CD8-positive, alpha-beta memory T cell (primary cell): Measurements from ENCODE around the gene AADACL3. TPM values are rescaled to one million over a fixed set of nuclear protein-coding genes. Genes with fewer than 3 reads are reported as not detected.
"Not testable (repeated sequence)": the region's sequence is repeated elsewhere in the genome, so short reads cannot be mapped to it uniquely, and the experiment has no call there.

Source experiments
- CTCF ChIA-PET: fragments of 350-600 bp; sonication (Branson Sonifier 250); formaldehyde crosslinking; loops from one replicate; lab custom pipeline; 2021; ENCODE audit warnings: antibody characterized with exemption; lab: Charles Lee
- POLR2A ChIA-PET: fragments of 350-600 bp; sonication (Branson Sonifier 250); formaldehyde crosslinking; loops from one replicate; lab custom pipeline; 2021; ENCODE audit warnings: antibody characterized with exemption; lab: Charles Lee
- DNase-seq, 5 donors: peaks; one replicate each; pipeline versions ENCODE4 v3.0.0 to v3.0.0-alpha.2; 2020 to 2022; ENCODE audit warnings: mixed read lengths in 1 of 5
- H3K27ac ChIP-seq: one replicate; pipeline ENCODE4 v1.7.0; 2013; ENCODE audit warnings: low read depth, mild to moderate bottlenecking, low read length, moderate library complexity
- H3K27me3 ChIP-seq: 2 replicates; pipeline ENCODE4 v1.7.0; 2013; ENCODE audit warnings: low read length, mild to moderate bottlenecking; ENCODE audit not compliant: insufficient read depth, poor library complexity, severe bottlenecking
- H3K36me3 ChIP-seq: 2 replicates; pipeline ENCODE4 v1.7.0; 2013; ENCODE audit warnings: mild to moderate bottlenecking, low read length, moderate library complexity; ENCODE audit not compliant: insufficient read depth
- H3K4me1 ChIP-seq: 2 replicates; pipeline ENCODE4 v1.7.0; 2013; ENCODE audit warnings: mild to moderate bottlenecking, low read length, moderate library complexity; ENCODE audit not compliant: insufficient read depth
- H3K4me3 ChIP-seq: 2 replicates; pipeline ENCODE4 v1.7.0; 2013; ENCODE audit warnings: mild to moderate bottlenecking, low read length
- H3K9me3 ChIP-seq: 2 replicates; pipeline ENCODE4 v1.7.0; 2013; ENCODE audit warnings: mild to moderate bottlenecking, low read length
- H3K27ac Mint-ChIP-seq, 8 donors: one replicate each; pipeline ENCODE4 v1.8.0; 2020 to 2021; ENCODE audit warnings: mixed read lengths in 8 of 8, mild to moderate bottlenecking in 6 of 8, inconsistent platforms in 3 of 8, moderate library complexity in 3 of 8
- H3K27me3 Mint-ChIP-seq, 2 donors: one replicate each; pipeline ENCODE4 v1.8.0; 2020 to 2021; ENCODE audit warnings: mixed read lengths in 2 of 2, mild to moderate bottlenecking in 1 of 2, moderate library complexity in 1 of 2
- H3K36me3 Mint-ChIP-seq, 3 donors: one replicate each; pipeline ENCODE4 v1.8.0; 2020 to 2021; ENCODE audit warnings: mixed read lengths in 3 of 3, inconsistent platforms in 1 of 3, mild to moderate bottlenecking in 1 of 3
- H3K4me1 Mint-ChIP-seq, 3 donors: one replicate each; pipeline ENCODE4 v1.8.0; 2020 to 2021; ENCODE audit warnings: mixed read lengths in 3 of 3, inconsistent platforms in 1 of 3, mild to moderate bottlenecking in 1 of 3
- H3K4me3 Mint-ChIP-seq, 7 donors: one replicate each; pipeline ENCODE4 v1.8.0; 2020 to 2021; ENCODE audit warnings: mixed read lengths in 7 of 7, mild to moderate bottlenecking in 6 of 7, moderate library complexity in 4 of 7, inconsistent platforms in 2 of 7
- H3K9me3 Mint-ChIP-seq, 5 donors: one replicate each; pipeline ENCODE4 v1.8.0; 2020 to 2022; ENCODE audit warnings: mixed read lengths in 5 of 5, mild to moderate bottlenecking in 3 of 5, moderate library complexity in 2 of 5, inconsistent platforms in 1 of 5
- polyA plus RNA-seq: library from polyadenylated mRNA; unstranded; fragments of 300-500 nt; fragmentation: Illumina TruSeq; gene quantifications from one replicate; pipeline ENCODE4 v1.2.3, GENCODE V29; 2021
- total RNA-seq, 2 experiments: library from RNA; stranded (reverse); gene quantifications; one replicate each; pipeline ENCODE4 v1.2.3, GENCODE V29; 2021

Gene AADACL3
- total RNA-seq, result not detected
- not detected for polyA plus RNA-seq

DNA sequence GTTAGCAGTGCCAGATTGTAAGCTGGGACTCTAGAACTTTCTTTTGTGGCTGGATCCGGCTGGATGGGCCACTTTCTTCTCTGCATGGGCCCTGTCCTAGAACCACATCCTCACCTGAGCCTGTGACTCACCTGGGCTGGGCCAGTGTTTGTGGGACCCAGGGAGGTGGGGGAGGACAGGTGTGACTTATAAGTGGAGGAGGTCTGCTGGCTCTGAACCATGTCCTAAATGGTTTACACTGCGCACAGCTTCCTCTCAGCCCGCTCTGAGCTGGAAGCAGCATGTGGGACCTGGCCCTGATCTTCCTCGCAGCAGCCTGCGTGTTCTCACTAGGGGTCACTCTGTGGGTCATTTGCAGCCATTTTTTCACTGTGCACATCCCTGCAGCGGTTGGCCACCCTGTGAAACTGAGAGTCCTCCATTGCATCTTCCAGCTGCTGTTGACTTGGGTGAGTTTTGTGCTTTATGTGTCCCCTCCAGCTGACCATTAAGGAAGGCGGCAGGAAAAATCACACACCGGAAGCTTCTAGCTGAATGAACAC lies at the start of gene AADACL3:
TSS of gene AADACL3 (plus strand) at position 215 of the 542 bp plus-strand sequence. CDS start at position 282, 67 bp downstream.
- Histone ChIP-seq H3K4me1 (no peaks in the 10 kb centered on the region), H3K27ac (no peak within 1 kb of the TSS), H3K36me3 (no peaks in the 10 kb centered on the region), H3K4me3 (no peak within 1 kb of the TSS), H3K9me3 (no peaks in the 10 kb centered on the region), H3K27me3 (no peaks in the 10 kb centered on the region)
- no peaks in the 10 kb centered on the region for H3K36me3 Mint-ChIP-seq
- no peaks in the 10 kb centered on the region for H3K4me1 Mint-ChIP-seq
- H3K27me3 Mint-ChIP-seq, result peaks cover 14 to 71% of the 10 kb centered on the region in 2 donors
- ChIA-PET POLR2A (no interaction called here), CTCF (no interaction called here)
- H3K4me3 Mint-ChIP-seq, result no peak within 1 kb of the TSS
- H3K9me3 Mint-ChIP-seq, result no peaks in the 10 kb centered on the region
- H3K27ac Mint-ChIP-seq, result no peak within 1 kb of the TSS
- DNase-seq, result no peak

GRCh38 chr1:12666141-12666735 lies 49.7 kb upstream of the AADACL3 start:
- CTCF ChIA-PET, result interaction anchor here (0.9 kb wide), 1 partner anchor 65 kb away, joined by 3 read pairs; no protein-coding TSS in a partner anchor
- Mint-ChIP-seq H3K4me1 (no peaks in the 10 kb centered on the region), H3K4me3 (no peak overlapping the region)

DNA sequence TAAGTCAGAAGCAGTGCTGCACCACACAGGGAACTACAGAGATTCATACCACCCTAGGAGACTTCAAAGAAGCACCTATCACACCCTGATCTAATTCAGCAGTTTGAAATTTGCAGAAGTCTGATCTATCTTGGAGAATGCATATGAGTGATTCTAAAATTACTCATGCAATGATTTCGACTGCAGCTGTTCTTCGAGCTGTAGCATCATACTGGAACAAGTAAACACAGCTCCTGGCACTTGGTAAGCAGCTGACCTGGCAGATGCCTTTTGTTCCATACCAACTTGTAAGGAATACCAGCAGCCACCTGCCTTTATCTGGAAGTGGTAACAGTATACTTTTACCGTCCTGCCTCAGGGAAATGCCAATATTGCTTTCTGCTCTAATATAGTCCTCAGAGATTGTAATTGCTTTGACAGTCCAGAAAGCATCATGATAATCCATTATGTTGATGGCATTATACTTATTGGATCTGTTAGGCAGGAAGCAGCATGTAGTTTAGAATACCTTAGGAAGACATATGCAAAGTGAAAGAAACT lies 46.3 kb upstream of the AADACL3 start:
- Mint-ChIP-seq H3K4me3 (no peak overlapping the region), H3K4me1 (no peaks in the 10 kb centered on the region), H3K36me3 (peaks cover 0 to 8% (median 0%) of the 10 kb centered on the region in 3 donors), H3K9me3 (peaks cover 0 to 3% (median 0%) of the 10 kb centered on the region in 5 donors), H3K27ac (peak overlapping the region in 1 of 8 donors; percentile 16), H3K27me3 (peaks cover 13 to 24% of the 10 kb centered on the region in 2 donors)
- ChIA-PET POLR2A (no interaction called here), CTCF (no interaction called here)
- Histone ChIP-seq H3K4me3 (no peak overlapping the region), H3K27me3 (no peaks in the 10 kb centered on the region), H3K36me3 (no peaks in the 10 kb centered on the region), H3K27ac (no peak overlapping the region), H3K4me1 (no peaks in the 10 kb centered on the region), H3K9me3 (no peaks in the 10 kb centered on the region)
- no peak for DNase-seq

More at GRCh38 chr1:12666141-12666735, 49.7 kb upstream of the AADACL3 start:
- no peaks in the 10 kb centered on the region for H3K36me3 ChIP-seq
- H3K27me3 Mint-ChIP-seq, result peaks cover 5 to 7% of the 10 kb centered on the region in 2 donors
- no peak overlapping the region for H3K27ac ChIP-seq
- POLR2A ChIA-PET, result interaction anchor here (0.9 kb wide), 1 partner anchor 45 kb away, joined by 5 read pairs; no protein-coding TSS in a partner anchor
- H3K4me3 ChIP-seq, result no peak overlapping the region
- peaks cover 0 to 6% (median 0%) of the 10 kb centered on the region in 5 donors for H3K9me3 Mint-ChIP-seq
- H3K9me3 ChIP-seq, result no peaks in the 10 kb centered on the region
- H3K27me3 ChIP-seq, result no peaks in the 10 kb centered on the region
- no peak overlapping the region for H3K27ac Mint-ChIP-seq
- H3K4me1 ChIP-seq, result no peaks in the 10 kb centered on the region
- DNase-seq, result no peak
- H3K36me3 Mint-ChIP-seq, result peaks cover 0 to 8% (median 0%) of the 10 kb centered on the region in 3 donors

DNA sequence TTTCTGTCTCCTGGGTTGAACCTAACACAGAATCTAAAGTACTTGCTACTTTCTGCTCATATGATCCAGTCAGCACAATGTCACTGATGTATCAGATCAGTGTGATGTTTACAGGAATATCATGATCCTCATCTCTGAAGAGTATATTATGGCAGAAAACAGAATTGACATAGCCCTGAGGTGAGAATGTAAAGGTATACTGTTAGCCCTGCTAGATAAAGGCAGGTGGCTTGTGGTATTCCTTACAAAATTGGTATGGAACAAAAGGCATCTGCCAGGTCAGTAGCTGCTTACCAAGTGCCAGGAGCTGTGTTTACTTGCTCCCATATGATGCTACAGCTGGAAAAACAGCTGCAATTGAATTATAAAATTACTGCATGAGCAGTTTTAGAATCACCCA lies 41.6 kb upstream of the AADACL3 start:
- Histone ChIP-seq H3K27ac (no peak overlapping the region), H3K4me1 (no peaks in the 10 kb centered on the region), H3K9me3 (no peaks in the 10 kb centered on the region), H3K4me3 (no peak overlapping the region), H3K36me3 (no peaks in the 10 kb centered on the region), H3K27me3 (no peaks in the 10 kb centered on the region)
- ChIA-PET CTCF (no interaction called here), POLR2A (no interaction called here)
- no peak overlapping the region for H3K4me3 Mint-ChIP-seq
- H3K27me3 Mint-ChIP-seq, result peaks cover 33 to 49% of the 10 kb centered on the region in 2 donors
- no peak for DNase-seq
- peaks cover 0 to 2% (median 0%) of the 10 kb centered on the region in 5 donors for H3K9me3 Mint-ChIP-seq
- no peaks in the 10 kb centered on the region for H3K4me1 Mint-ChIP-seq
- H3K27ac Mint-ChIP-seq, result no peak overlapping the region
- H3K36me3 Mint-ChIP-seq, result no peaks in the 10 kb centered on the region

DNA sequence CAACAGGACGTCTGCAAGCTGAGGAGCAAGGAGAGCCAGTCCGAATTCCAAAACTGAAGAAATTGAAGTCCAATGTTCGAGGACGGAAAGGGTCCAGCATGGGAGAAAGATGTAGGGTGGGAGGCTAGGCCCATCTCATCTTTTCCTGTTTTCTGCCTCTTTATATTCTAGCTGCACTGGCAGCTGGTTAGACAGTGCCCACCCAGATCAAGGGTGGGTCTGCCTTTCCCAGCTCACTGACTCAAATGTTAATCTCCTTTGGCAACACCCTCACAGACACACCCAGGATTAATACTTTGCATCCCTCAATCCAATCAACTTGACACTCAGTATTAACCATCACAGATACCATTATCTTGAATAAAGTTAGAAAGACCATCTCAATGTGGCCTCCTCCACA lies 39.8 kb upstream of the AADACL3 start:
- H3K27me3 Mint-ChIP-seq, result peaks cover 42 to 64% of the 10 kb centered on the region in 2 donors
- CTCF ChIA-PET, POLR2A ChIA-PET: not testable (repeated sequence)

DNA sequence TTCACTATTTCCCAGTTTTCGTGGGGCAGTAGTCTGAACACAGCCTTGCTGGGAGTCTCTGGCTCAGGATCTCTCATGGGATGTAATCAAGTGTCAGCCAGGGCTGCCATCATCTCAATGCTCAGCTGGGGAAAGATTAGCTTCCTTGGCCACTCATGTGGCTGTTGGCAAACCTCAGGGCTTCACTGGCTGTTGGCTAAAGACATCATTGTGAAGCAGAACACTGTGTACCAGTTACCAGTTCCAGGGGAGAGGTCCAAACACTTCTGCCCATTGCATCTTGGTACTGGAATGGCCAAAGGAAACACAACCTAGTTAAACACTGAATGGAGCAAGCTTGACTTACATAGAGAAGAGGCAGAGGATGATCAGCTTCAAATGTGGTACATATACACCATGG lies 38.3 kb upstream of the AADACL3 start:
- H3K9me3 Mint-ChIP-seq, result peaks cover 0 to 11% (median 6%) of the 10 kb centered on the region in 5 donors
- no peak overlapping the region for H3K4me3 Mint-ChIP-seq
- peaks cover 42 to 54% of the 10 kb centered on the region in 2 donors for H3K27me3 Mint-ChIP-seq
- H3K27me3 ChIP-seq, result no peaks in the 10 kb centered on the region
- H3K27ac Mint-ChIP-seq, result no peak overlapping the region
- ChIA-PET CTCF (interaction anchor here (0.8 kb wide), 1 partner anchor 19 kb away, joined by 3 read pairs; no protein-coding TSS in a partner anchor), POLR2A (interaction anchor here (0.5 kb wide), 1 partner anchor 189 kb away, joined by 4 read pairs; no protein-coding TSS in a partner anchor)
- no peak for DNase-seq
- no peaks in the 10 kb centered on the region for H3K36me3 ChIP-seq
- H3K27ac ChIP-seq, result no peak overlapping the region
- H3K4me3 ChIP-seq, result no peak overlapping the region
- H3K4me1 ChIP-seq, result no peaks in the 10 kb centered on the region
- no peaks in the 10 kb centered on the region for H3K4me1 Mint-ChIP-seq
- peaks cover 0 to 7% (median 2%) of the 10 kb centered on the region in 3 donors for H3K36me3 Mint-ChIP-seq
- no peaks in the 10 kb centered on the region for H3K9me3 ChIP-seq

More for the DNA sequence above, 39.8 kb upstream of the AADACL3 start:
- H3K4me3 Mint-ChIP-seq, H3K9me3 ChIP-seq, H3K27ac Mint-ChIP-seq, H3K27me3 ChIP-seq, H3K4me1 ChIP-seq, H3K4me1 Mint-ChIP-seq, DNase-seq, H3K36me3 ChIP-seq, H3K4me3 ChIP-seq, H3K36me3 Mint-ChIP-seq, H3K27ac ChIP-seq: not testable (repeated sequence)
- peaks cover 0 to 11% (median 6%) of the 10 kb centered on the region in 5 donors for H3K9me3 Mint-ChIP-seq

DNA sequence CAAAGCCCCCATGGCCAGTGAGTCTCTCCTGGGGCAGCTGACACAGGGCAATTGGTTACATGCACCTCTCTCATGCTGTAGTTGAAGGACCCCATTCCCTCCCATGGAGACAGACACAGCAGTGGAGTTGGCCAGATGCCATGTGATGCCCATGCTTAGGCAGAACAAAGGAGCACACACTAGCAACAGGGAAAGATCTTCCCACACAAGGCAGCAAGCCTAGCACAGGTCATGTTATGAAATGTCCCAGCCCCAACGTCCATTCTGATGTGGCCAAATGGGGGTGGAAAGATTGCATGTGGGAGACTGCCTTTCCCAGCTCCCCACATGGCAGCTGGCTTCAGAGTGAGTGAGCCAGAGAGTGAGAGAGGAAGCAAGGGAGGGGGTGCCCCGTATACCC lies 37.6 kb upstream of the AADACL3 start:
- Mint-ChIP-seq H3K4me1 (no peaks in the 10 kb centered on the region), H3K27ac (no peak overlapping the region), H3K27me3 (peaks cover 43 to 58% of the 10 kb centered on the region in 2 donors), H3K36me3 (peaks cover 0 to 7% (median 2%) of the 10 kb centered on the region in 3 donors), H3K9me3 (peaks cover 0 to 11% (median 6%) of the 10 kb centered on the region in 5 donors), H3K4me3 (no peak overlapping the region)
- H3K4me1 ChIP-seq, result no peaks in the 10 kb centered on the region
- CTCF ChIA-PET, result interaction anchor here (0.8 kb wide), 1 partner anchor 20 kb away, joined by 3 read pairs; no protein-coding TSS in a partner anchor
- POLR2A ChIA-PET, result interaction anchor here (0.5 kb wide), 1 partner anchor 190 kb away, joined by 4 read pairs; no protein-coding TSS in a partner anchor
- no peak for DNase-seq
- H3K27ac ChIP-seq, result no peak overlapping the region
- no peaks in the 10 kb centered on the region for H3K36me3 ChIP-seq
- no peaks in the 10 kb centered on the region for H3K9me3 ChIP-seq
- H3K4me3 ChIP-seq, result no peak overlapping the region
- no peaks in the 10 kb centered on the region for H3K27me3 ChIP-seq

GRCh38 chr1:12678820-12679219 lies 37.1 kb upstream of the AADACL3 start:
- peaks cover 0 to 11% (median 6%) of the 10 kb centered on the region in 5 donors for H3K9me3 Mint-ChIP-seq
- peaks cover 0 to 7% (median 2%) of the 10 kb centered on the region in 3 donors for H3K36me3 Mint-ChIP-seq
- no peaks in the 10 kb centered on the region for H3K36me3 ChIP-seq
- DNase-seq, result no peak
- no peaks in the 10 kb centered on the region for H3K4me1 ChIP-seq
- CTCF ChIA-PET, result no interaction called here
- no peak overlapping the region for H3K27ac ChIP-seq
- H3K27ac Mint-ChIP-seq, result no peak overlapping the region
- H3K27me3 Mint-ChIP-seq, result peaks cover 42 to 58% of the 10 kb centered on the region in 2 donors
- no peaks in the 10 kb centered on the region for H3K9me3 ChIP-seq
- no peak overlapping the region for H3K4me3 ChIP-seq
- H3K4me3 Mint-ChIP-seq, result no peak overlapping the region
- POLR2A ChIA-PET, result no interaction called here
- no peaks in the 10 kb centered on the region for H3K27me3 ChIP-seq
- no peaks in the 10 kb centered on the region for H3K4me1 Mint-ChIP-seq
